SK-N-DZ (cell line): ENCODE data around the gene BRD3OS.

Experiments used
- DNase-seq: peaks from one replicate; pipeline ENCODE4 v3.0.0-alpha.2; 2015; ENCODE audit warnings: low spot score

Gene BRD3OS

DNA sequence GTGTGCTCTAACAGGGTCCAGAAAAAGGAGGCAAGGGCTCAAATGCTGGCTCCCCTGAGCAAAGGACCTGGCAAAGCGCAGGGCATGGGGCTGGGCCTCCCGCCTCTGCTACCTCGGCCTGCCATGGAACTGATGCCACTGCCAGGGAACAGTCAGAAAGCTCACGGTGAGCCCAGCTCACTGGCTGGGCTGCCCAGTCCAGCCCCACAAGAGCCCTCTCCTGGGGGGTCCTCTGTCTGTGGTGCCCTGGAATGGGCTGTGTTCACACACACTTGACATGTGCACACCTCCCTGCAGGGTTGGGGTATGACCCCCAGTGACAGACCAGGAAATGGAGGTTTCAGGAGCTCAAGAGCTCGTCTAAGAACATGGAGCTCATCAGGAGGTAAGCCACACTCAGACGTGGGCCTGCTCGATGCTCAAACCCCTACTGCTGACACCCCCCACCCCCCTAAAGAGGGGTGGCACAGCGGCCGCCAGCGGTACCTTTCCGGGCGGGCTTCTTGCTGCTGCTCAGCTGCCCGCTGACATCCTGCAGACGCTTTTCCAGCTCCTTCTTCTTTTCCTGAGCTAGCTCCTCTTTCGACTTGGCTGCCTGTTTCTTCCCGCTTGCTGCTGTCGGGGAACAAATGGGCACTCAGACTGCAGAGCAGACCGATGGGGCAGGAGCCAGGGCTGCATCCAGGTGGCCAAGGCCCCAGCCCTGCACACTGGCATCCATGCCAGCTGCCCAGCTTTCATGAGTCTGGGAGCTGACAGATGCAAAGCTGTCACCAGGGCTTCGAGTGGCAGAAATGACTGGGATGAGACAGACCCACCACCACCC, 9.1 kb downstream of the BRD3OS start:
- no peak for DNase-seq

DNA sequence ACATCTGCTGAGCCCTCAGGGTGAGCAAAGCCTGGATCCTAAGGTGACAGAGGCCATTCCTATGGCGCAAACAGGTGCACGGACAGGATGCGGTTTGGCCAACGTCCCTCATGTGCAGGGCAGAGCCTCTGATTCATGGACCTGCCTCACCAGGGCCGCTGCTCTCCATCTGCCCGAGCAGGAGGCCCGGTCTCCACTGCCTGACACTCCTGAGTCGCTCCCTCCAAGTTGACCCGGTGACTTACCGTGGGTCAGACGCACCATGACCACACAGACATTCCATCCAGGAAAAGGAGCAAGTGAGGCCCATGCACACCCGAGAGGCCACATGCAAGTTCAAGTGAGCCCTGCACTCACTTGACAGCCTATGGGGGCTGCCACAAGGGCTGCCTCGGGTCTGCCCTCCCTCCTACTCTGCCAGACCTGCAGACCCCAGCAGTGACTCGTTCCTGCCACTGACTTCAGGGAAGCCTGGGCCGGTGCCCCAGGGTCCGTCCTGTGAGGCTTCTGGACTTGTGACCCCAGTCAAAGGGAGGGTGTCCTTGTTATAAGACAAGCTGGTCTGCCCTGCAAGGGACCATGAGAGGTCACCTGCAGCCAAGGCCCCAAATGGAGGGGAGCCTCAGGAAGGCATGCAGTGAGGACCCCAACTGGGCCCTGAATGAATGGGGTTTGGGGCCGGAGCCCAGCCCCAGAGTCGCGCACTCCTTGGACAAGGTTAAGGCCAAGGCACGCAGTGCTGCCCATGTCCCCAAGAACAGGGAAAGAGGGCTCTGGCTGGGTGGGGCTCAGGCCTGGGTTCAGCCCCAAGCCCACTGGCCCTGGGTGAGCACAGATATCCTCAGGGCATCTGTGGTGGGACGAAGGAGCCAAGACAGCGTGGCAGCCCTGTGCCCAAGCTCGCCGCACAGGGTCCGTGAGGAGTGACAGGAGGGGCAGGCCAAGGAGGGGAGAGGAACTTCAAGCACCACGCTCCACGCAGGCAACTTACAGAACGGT, 10.1 kb downstream of the BRD3OS start:
- no peak for DNase-seq

DNA sequence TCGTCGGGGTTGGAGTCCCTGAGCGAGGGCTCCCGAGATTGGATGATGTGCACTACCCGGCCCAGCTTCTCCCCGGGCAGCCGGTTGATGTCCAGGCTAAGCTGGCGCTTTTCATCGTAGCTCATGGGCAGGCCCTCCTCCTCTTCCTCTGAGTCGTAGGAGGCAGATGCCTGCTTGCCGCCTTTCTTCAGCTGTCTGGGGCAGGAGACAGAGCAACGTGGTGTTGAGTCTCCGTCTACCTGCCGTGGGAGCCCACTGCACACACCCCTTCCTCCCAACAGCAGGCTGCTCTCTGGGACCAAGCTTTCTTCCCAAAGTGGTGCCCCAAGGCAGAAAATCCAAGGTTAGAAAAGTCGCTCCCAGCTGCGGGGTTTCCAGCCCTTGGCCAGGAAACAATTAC, 10.8 kb downstream of the BRD3OS start:
- no peak for DNase-seq

DNA sequence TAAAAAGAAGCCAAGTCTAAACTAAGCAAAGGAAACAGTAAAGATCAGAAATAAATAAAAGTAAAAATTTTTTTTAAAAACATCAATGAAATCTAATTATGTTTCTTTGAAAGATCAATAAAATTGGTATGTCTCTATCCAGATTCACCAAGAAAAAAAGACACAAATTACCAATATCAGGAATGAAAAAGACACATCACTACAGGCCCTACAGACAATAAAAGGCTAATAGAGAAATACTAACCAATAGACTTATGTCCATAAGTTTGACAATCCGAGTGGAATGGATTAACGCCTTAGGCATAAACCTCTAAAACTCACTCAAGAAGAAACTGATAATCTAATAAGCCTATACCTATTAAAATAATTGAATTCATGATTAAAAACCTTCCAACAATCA, 12.4 kb downstream of the BRD3OS start:
- DNase-seq = no peak

DNA sequence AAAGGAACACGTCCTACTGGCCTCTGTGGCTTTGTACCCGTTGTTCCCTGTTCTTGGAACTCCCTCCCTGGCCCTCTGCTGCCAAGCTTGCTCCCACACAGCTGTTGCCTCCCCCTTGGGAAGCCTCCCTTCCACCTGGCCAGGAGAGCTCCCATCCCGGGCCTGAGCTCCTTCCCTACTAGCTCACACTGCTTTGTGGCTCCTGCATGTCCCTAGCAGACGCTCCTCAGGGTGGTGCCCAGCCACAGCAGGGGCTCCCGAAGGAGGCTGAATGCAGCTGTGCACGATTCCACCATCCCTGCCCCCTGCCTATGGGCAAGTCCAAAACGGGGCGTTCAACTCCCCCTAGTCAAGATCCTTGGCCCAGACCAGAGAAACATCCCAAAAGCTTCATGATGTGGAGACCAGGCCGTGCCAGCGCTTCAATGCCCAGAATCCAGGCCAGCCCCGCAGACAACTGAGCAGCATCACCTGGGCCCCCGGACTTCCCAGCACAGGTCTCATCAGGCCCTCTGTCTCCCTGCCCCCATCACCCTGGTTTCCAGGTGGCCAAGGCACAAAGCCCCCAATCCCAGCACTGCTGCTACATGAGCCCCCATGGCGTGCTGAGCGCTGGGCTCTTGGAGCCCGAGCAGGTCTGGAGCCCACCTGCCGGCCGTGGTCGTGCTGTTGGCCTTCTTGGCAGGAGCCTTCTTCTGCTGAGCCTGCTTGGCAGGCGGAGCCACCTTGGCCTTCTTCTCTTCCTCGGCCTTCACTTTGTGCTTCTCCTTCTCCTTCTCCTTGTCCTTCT, 14.3 kb downstream of the BRD3OS start:
- no peak for DNase-seq

GRCh38 chr9:134040176-134040565, 14.9 kb downstream of the BRD3OS start:
- DNase-seq = no peak

GRCh38 chr9:134040781-134041648, 15.7 kb downstream of the BRD3OS start:
- no peak for DNase-seq

DNA sequence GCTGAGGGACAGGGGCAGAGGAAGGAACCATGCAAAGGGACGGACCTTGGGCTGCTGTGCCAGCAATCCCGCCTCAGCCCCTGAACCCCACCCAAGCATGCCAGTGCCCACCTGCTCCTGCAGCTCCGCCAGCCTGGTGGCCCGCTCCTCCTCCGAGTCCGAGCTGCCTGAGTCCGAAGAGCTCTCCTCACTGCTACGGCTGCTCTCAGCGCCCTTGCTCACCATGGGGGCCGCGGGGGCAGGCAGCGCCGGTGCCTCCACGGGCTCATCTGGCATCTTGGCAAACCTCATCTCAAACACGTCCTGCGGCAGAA, 16.3 kb downstream of the BRD3OS start:
- DNase-seq = no peak

GRCh38 chr9:134043531-134043988, 18.3 kb downstream of the BRD3OS start:
- DNase-seq = no peak

- DNase-seq = no peak
Measured at GRCh38 chr9:134044944-134045343, 19.7 kb downstream of the BRD3OS start.

- DNase-seq = no peak
Measured at GRCh38 chr9:134045841-134046544, 20.7 kb downstream of the BRD3OS start.

GRCh38 chr9:134046894-134047681, 21.8 kb downstream of the BRD3OS start:
- no peak for DNase-seq

- DNase-seq = no peak
Measured at GRCh38 chr9:134047868-134048581, 22.7 kb downstream of the BRD3OS start.

- DNase-seq = no peak
Measured at GRCh38 chr9:134048582-134048968, 23.3 kb downstream of the BRD3OS start.

DNA sequence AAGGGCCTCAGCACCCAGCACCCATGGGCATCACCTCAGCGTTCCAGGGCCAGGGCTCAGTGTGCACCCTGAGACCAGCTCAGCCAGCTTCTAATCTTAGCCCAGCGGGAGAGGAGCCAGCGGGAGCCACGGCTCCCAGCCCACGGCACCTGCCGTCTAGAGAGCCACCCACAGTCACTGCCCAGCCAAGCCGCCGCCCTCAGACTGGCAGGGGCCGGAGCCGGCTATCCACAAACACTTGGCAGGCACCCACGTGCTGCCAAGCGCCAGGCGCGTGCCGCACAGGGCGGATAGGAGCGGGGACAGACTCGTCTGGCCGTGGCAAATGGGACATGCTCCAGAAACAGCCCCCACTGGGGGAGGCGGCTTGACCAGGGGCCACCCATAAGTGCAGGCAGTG, 24.0 kb downstream of the BRD3OS start:
- no peak for DNase-seq

DNA sequence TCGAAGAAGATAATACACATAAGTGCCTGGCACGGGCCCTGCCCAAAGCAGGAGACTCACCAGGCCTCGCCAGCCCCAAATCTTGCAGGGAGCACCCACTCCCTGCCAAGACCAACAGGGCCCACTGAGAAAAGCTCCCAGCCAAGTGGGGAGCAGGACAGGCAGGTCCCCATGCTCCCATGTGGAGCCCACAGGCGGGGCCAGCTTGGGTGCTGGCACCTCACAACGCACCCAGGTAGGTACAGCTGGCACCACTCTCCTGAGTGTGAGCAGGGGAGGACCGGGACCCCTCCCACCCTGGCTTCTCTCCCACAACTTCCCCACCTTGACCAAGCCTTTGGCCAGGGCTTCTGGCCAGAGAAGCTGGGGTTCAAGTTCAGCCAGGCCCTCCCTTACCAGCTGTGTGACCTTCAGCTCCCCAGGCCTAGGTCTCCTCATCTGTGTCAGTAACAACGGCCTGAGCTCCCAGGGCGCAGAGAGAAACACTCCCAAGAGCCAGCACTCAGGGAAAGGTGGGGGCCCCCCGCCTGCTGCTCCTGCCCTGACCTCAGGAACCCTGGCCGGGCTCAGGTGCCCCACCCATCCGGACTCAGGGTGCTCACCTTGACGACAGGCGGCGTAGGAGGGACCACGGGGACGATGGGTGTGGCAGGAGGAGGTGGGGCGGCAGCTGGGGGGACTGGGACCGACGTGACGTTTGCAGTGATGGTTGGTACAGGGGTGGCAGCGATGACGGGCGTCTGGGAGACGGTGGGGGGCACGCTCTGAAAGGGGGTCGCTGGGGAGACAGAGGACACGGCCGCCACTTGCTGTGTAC, 24.7 kb downstream of the BRD3OS start:
- no peak for DNase-seq

GRCh38 chr9:134050726-134051125, 25.4 kb downstream of the BRD3OS start:
- DNase-seq = no peak

GRCh38 chr9:134051319-134051718, 26.0 kb downstream of the BRD3OS start:
- DNase-seq = no peak
